Psoas muscle (tissue), 8 donors: ENCODE results near the gene RELA. TPM values are rescaled to one million over a fixed set of nuclear protein-coding genes. Genes with fewer than 3 reads are reported as not detected.

Source experiments
- ATAC-seq, 4 donors: fragments of 200-7000 bp; cut with Tn5 transposase; one replicate each; pipeline ENCODE4 v1.9.1; 2020; ENCODE audit warnings: moderate library complexity in 3 of 4, mild to moderate bottlenecking in 2 of 4
- DNase-seq, 2 donors: peaks; one replicate each; pipeline ENCODE4 v3.0.0-alpha.2; 2020
- H3K27ac ChIP-seq: fragments of 200-600 bp; one replicate; pipeline ENCODE4 v1.8.0; 2022
- H3K27me3 ChIP-seq, 3 donors: fragments of 200-600 bp in 1 of 3; one replicate each; pipeline versions ENCODE4 v1.6.1 to v1.8.0; 2013 to 2022; ENCODE audit warnings: low read length in 2 of 3, mild to moderate bottlenecking in 2 of 3, moderate library complexity in 1 of 3; ENCODE audit not compliant: insufficient read depth in 3 of 3
- H3K36me3 ChIP-seq, 2 donors: fragments of 200-600 bp in 1 of 2; one replicate each; pipeline versions ENCODE4 v1.6.1 to v1.8.0; 2013 to 2022; ENCODE audit warnings: low read depth in 1 of 2, mild to moderate bottlenecking in 1 of 2, moderate library complexity in 1 of 2; ENCODE audit not compliant: insufficient read depth in 1 of 2
- H3K4me1 ChIP-seq: fragments of 200-600 bp; one replicate; pipeline ENCODE4 v1.8.0; 2022
- H3K4me3 ChIP-seq: fragments of 200-600 bp; one replicate; pipeline ENCODE4 v1.8.0; 2022; ENCODE audit warnings: mild to moderate bottlenecking
- H3K9me3 ChIP-seq: fragments of 200-600 bp; one replicate; pipeline ENCODE4 v1.8.0; 2022
- WGBS, 3 donors: extraction: QIAGEN DNeasy Blood & Tissue Kit; methylation state at CpG; one replicate each; pipeline versions ENCODE4 v1.1.6 to v1.1.7; 2013; 5-methylcytosine and 5-hydroxymethylcytosine counted together
- intact Hi-C, 2 donors: fragments of 100-400 bp; cut with DNase I; formaldehyde crosslinking; loops; one replicate each; pipeline versions ENCODE4 v1.11.0 to v1.14.2; 2022
- polyA plus RNA-seq, 3 donors: library from polyadenylated mRNA; stranded (reverse); fragments of 200-250 nt; gene quantifications; one replicate each; pipeline ENCODE4 v1.2.3, GENCODE V29; 2013
- total RNA-seq, 4 donors: library from RNA; stranded (reverse); fragmentation: NEBNext Ultra II Directional in 2 of 4; extraction: Animal tissue kit (Norgen Biotek cat#: 25700) in 2 of 4; gene quantifications; one replicate each; pipeline versions ENCODE4 v1.2.1 to v1.2.4, GENCODE V29; 2021 to 2023
- TF ChIP-seq, protein P1 (sequence below): fragments of 200-600 bp; IDR thresholded peaks from one replicate; pipeline ENCODE4 v1.8.0; 2022; ENCODE audit warnings: antibody characterized with exemption
- donor health status: healthy with polysubstance abuse.
- donor health status: DM: no; HTN: no; CAD: no; lungs with moderate emphysema.
- donor health status: Bipolar disorder and iron deficiency.
- donor health status: healthy.
- donor health status: DM: yes; HTN: yes; CAD: no.
- donor health status: DM: no; HTN: no; CAD: no.
- donor health status: DM: no; HTN: no; CAD: no.
- donor health status: DM: yes; HTN: yes; CAD: no.

Gene RELA
- total and polyA plus RNA-seq, 7 donors, result 42.1 to 72.6 (median 64.0) TPM

DNA sequence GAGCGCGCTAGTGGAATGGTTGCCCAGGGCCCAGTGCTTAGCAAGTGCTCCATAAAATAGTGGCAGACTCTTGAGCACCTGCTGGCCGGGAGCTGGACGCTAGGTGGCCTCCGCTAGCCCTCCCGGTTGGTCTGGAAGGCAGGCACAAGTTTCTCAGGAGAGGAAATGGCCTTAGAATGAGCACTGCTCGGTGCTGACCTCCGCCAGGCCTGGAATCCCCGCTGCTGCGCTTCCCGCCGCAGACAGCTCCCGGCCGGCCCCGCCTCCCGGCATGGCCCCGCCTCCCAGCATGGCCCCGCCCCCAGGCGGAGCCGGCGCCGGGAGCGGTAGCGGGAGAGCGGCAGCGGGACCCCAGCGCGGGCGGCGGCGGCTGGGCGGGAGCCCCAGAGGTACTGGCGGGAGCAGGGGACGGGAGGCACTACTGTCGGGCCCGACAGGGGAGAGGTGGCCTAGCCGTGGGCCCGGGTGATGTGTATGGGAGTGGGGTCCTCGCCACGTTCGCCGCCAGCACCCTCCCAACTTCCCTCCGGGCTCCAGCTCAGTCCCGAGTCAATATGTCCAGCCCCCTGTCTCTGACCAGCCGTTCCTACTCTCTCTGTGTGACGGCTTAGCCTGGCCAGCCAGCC, 24.8 kb downstream of the RELA start, which contains the start of gene SIPA1:
SIPA1 (plus strand) TSS at position 308 of the 626 bp plus-strand sequence. CDS start 2,821 bp downstream, outside the sequence.
- peak within 1 kb of the TSS; percentile 78 for H3K4me3 ChIP-seq
- DNase-seq (peak; percentile 73 to 87), ATAC-seq (peak; percentile 76 to 88 (median 86))
- H3K27ac ChIP-seq, result peak within 1 kb of the TSS; percentile 75
- peaks cover 6 to 55% of the 10 kb centered on the region in 2 donors for H3K36me3 ChIP-seq
- TF ChIP-seq, protein P1, sequence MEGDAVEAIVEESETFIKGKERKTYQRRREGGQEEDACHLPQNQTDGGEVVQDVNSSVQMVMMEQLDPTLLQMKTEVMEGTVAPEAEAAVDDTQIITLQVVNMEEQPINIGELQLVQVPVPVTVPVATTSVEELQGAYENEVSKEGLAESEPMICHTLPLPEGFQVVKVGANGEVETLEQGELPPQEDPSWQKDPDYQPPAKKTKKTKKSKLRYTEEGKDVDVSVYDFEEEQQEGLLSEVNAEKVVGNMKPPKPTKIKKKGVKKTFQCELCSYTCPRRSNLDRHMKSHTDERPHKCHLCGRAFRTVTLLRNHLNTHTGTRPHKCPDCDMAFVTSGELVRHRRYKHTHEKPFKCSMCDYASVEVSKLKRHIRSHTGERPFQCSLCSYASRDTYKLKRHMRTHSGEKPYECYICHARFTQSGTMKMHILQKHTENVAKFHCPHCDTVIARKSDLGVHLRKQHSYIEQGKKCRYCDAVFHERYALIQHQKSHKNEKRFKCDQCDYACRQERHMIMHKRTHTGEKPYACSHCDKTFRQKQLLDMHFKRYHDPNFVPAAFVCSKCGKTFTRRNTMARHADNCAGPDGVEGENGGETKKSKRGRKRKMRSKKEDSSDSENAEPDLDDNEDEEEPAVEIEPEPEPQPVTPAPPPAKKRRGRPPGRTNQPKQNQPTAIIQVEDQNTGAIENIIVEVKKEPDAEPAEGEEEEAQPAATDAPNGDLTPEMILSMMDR, result peak; percentile 45
- no peaks in the 10 kb centered on the region for H3K9me3 ChIP-seq
- peaks cover 8% of the 10 kb centered on the region for H3K4me1 ChIP-seq
- intact Hi-C loops, result no loop called here
- WGBS, 3 donors, result 3 to 6% (median 3%) methylated on average over 34 to 46 of the region's 46 CpGs
- H3K27me3 ChIP-seq, result no peaks in the 10 kb centered on the region

DNA sequence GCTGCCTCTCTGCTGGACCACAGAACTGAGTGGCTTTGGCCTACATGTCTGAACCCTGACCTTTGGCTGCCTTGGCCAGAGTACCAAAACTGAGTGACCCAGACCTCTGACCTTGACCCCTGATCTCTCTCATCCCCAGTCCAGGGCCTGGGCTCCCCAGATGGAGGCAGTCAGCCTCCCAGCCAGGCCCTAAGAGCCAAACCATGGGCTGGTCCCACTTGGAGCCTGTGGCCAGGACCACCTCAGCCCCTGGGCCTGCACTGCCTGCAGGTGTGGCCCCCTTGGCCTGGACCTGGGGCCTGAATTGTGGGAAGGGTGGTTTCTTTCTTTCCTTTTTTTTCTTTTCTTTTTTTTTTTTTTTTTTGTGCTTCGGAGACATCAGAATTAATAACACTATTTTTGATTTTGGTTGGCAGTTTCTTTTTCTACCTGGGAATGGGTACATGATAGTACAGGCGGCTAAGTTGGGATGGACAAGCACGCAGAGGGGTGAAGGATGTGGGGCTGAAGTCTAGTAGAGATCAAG, 25.6 kb downstream of the RELA start:
- no peaks in the 10 kb centered on the region for H3K27me3 ChIP-seq
- TF ChIP-seq, protein P1, result no peak
- peak overlapping the region; percentile 65 for H3K27ac ChIP-seq
- DNase-seq, result no peak
- no peak overlapping the region for H3K4me3 ChIP-seq
- no peaks in the 10 kb centered on the region for H3K9me3 ChIP-seq
- peaks cover 8% of the 10 kb centered on the region for H3K4me1 ChIP-seq
- 79 to 93% (median 86%) methylated on average over 3 of the region's 3 CpGs for WGBS, 3 donors
- H3K36me3 ChIP-seq, result peaks cover 6 to 56% of the 10 kb centered on the region in 2 donors
- ATAC-seq, result no peak
- intact Hi-C loops, result no loop called here

DNA sequence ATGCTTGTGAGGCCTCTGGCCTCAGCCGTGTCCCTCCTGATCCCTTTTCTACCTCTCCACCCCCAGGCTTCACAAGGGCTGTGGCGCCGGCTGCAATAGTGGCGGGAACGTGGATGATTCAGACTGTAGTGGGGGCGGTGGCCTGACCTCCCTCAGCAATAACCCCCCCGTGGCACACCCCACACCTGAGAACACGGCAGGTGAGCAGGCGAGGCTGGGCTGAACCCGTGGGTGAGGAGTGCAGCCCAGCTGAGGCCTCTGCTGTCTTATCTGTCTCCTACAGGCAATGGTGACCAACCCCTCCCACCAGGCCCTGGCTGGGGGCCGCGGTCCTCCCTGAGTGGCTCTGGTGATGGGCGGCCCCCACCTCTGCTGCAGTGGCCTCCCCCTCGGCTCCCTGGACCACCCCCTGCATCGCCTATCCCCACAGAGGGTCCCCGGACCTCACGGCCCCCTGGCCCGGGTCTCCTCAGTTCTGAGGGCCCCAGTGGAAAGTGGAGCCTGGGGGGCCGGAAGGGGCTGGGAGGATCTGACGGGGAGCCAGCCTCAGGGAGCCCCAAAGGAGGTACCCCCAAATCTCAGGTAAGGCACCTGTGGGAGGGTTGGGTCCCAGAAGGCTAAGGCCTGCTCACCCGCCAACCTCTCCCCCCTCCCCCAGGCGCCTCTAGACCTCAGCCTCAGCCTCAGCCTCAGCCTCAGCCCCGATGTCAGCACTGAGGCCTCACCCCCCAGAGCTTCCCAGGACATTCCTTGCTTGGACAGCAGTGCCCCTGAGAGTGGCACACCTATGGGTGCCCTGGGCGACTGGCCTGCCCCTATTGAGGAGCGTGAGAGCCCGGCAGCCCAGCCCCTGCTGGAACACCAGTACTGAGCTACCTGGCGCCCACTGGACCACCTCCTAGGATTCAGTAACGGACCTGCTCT, 26.3 kb downstream of the RELA start:
- no peaks in the 10 kb centered on the region for H3K27me3 ChIP-seq
- ATAC-seq, result no peak
- H3K36me3 ChIP-seq, result peaks cover 6 to 59% of the 10 kb centered on the region in 2 donors
- TF ChIP-seq, protein P1, result no peak
- WGBS, 3 donors, result 92 to 95% (median 94%) methylated on average over 25 to 28 of the region's 28 CpGs
- intact Hi-C loops, result no loop called here
- DNase-seq, result no peak
- H3K4me3 ChIP-seq, result no peak overlapping the region
- no peaks in the 10 kb centered on the region for H3K9me3 ChIP-seq
- H3K27ac ChIP-seq, result peak overlapping the region; percentile 65
- peaks cover 8% of the 10 kb centered on the region for H3K4me1 ChIP-seq

DNA sequence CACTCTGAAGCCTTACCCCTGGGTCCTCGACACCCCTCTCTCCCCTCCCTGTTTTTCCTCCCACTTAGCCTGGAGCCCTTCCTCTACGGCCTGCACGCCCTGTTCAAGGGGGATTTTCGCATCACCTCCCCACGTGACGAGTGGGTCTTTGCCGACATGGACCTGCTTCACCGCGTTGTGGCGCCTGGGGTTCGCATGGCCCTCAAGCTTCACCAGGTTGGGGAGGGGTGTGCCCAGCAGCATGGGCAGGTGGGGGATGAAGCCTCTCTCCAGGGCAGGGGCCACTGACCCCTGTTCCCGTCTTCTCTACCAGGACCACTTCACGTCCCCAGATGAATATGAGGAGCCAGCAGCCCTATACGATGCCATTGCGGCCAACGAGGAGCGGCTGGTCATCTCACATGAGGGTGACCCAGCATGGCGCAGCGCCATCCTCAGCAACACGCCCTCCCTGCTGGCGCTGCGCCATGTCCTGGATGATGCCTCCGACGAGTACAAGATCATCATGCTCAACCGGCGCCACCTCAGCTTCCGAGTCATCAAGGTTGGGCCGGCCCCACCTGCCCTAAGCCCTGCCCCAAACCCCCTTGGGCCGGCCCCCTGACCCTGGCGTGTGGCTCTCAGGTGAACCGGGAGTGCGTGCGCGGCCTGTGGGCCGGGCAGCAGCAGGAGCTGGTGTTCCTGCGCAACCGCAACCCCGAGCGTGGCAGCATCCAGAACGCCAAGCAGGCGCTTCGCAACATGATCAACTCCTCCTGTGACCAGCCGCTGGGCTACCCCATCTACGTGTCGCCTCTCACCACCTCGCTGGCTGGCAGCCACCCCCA, 27.6 kb downstream of the RELA start:
- Histone ChIP-seq H3K9me3 (no peaks in the 10 kb centered on the region), H3K36me3 (peaks cover 11 to 69% of the 10 kb centered on the region in 2 donors), H3K4me1 (peaks cover 8% of the 10 kb centered on the region), H3K27me3 (no peaks in the 10 kb centered on the region), H3K27ac (no peak overlapping the region), H3K4me3 (no peak overlapping the region)
- ATAC-seq, result no peak
- DNase-seq, result no peak
- intact Hi-C loops, result no loop called here
- 91 to 92% (median 92%) methylated on average over 42 to 46 of the region's 46 CpGs for WGBS, 3 donors
- TF ChIP-seq, protein P1, result no peak
